Glutamatergic neuron (in vitro differentiated cells): ENCODE measurements around the gene HAGH. TPM values are rescaled to one million over a fixed set of nuclear protein-coding genes. Genes with fewer than 3 reads are reported as not detected.

ENCODE experiments used
- DNase-seq: peaks from one replicate; pipeline ENCODE4 v3.0.0; 2022
- H3K27ac Mint-ChIP-seq: one replicate; pipeline ENCODE4 v1.8.0; 2020; ENCODE audit warnings: mild to moderate bottlenecking, mixed read lengths, inconsistent platforms; ENCODE audit not compliant: unreplicated experiment
- H3K27me3 Mint-ChIP-seq: one replicate; pipeline ENCODE4 v1.8.0; 2020; ENCODE audit warnings: mild to moderate bottlenecking, moderate library complexity, mixed read lengths, inconsistent platforms; ENCODE audit not compliant: unreplicated experiment
- H3K36me3 Mint-ChIP-seq: one replicate; pipeline ENCODE4 v1.8.0; 2020; ENCODE audit warnings: mild to moderate bottlenecking, mixed read lengths, inconsistent platforms; ENCODE audit not compliant: unreplicated experiment
- H3K4me1 Mint-ChIP-seq: one replicate; pipeline ENCODE4 v1.8.0; 2020; ENCODE audit warnings: mild to moderate bottlenecking, low read depth, mixed read lengths, inconsistent platforms; ENCODE audit not compliant: unreplicated experiment
- H3K4me3 Mint-ChIP-seq: one replicate; pipeline ENCODE4 v1.8.0; 2020; ENCODE audit warnings: mild to moderate bottlenecking, mixed read lengths, inconsistent platforms; ENCODE audit not compliant: unreplicated experiment
- H3K9me3 Mint-ChIP-seq: one replicate; pipeline ENCODE4 v1.8.0; 2020; ENCODE audit warnings: mild to moderate bottlenecking, moderate library complexity, mixed read lengths, inconsistent platforms; ENCODE audit not compliant: unreplicated experiment
- total RNA-seq: library from RNA; stranded (reverse); fragmentation: NEBNext Ultra II Directional; extraction: Animal tissue kit (Norgen Biotek cat#: 25700); gene quantifications from one replicate; pipeline ENCODE4 v1.2.1, GENCODE V29; 2021; ENCODE audit not compliant: unreplicated experiment
- TF ChIP-seq, protein P1 (sequence below): fragments of 200-600 bp; sonication (generic); IDR thresholded peaks from one replicate; pipeline ENCODE4 v1.5.0; 2021; ENCODE audit not compliant: partially characterized antibody, unreplicated experiment

Gene HAGH
- total RNA-seq, 1 donor from 2014 or later: 99.6 TPM

DNA sequence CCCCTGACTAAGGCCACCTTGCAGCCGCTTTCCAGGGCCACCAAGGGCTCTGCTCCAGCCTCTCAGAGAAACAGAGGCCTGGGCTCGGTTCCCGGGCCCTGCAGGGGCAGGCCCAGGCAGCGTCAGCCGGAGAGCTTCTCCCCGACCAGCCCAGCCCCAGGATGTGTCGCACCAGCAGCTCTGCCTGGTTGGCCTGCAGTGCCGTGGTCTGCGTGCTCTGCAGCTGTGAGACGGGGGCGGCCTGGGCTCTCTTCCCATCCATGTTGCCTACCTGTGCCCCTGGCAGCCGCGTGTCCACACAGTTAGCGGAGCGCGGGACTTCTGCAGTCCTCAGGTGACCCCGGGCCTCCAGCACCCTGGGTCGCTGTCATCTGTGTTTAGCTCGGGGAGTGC is 37.9 kb downstream of the HAGH start:
- TF ChIP-seq, protein P1, sequence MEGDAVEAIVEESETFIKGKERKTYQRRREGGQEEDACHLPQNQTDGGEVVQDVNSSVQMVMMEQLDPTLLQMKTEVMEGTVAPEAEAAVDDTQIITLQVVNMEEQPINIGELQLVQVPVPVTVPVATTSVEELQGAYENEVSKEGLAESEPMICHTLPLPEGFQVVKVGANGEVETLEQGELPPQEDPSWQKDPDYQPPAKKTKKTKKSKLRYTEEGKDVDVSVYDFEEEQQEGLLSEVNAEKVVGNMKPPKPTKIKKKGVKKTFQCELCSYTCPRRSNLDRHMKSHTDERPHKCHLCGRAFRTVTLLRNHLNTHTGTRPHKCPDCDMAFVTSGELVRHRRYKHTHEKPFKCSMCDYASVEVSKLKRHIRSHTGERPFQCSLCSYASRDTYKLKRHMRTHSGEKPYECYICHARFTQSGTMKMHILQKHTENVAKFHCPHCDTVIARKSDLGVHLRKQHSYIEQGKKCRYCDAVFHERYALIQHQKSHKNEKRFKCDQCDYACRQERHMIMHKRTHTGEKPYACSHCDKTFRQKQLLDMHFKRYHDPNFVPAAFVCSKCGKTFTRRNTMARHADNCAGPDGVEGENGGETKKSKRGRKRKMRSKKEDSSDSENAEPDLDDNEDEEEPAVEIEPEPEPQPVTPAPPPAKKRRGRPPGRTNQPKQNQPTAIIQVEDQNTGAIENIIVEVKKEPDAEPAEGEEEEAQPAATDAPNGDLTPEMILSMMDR: no peak
- H3K4me3 Mint-ChIP-seq: no peak overlapping the region

DNA sequence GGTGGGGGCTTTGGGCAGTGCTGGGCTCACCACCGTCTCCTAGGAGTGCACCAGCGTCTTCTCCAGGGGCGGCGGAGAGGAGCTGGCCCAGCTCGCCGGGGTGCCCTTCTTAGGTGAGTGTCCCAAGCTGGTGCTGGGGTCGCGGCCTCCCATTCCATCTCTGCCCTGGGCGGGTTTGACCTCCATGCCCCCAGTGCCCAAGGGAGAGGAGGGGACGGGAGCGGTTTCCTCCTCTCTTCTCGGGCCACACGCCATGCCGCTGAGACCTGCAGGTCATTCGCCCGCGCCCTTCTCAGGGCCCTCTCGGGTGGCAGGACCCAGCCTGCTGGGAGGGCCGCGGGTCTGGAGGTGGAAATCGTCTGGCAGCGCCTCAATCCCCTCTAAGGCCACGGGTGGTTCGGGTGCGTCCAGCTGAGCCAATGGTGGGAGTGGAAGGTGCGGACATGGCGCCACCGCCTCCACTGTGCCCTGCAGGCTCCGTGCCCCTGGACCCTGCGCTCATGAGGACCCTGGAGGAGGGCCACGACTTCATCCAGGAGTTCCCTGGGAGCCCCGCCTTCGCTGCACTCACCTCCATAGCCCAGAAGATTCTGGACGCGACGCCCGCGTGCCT is 38.4 kb downstream of the HAGH start:
- Mint-ChIP-seq H3K4me3 (no peak overlapping the region), H3K36me3 (no peaks in the 10 kb centered on the region), H3K27me3 (peaks cover 3% of the 10 kb centered on the region), H3K9me3 (peaks cover 2% of the 10 kb centered on the region), H3K4me1 (no peaks in the 10 kb centered on the region), H3K27ac (no peak overlapping the region)
- DNase-seq: peak; percentile 16
- TF ChIP-seq, protein P1: no peak

More for the DNA sequence above, 37.9 kb downstream of the HAGH start:
- H3K4me1 Mint-ChIP-seq: no peaks in the 10 kb centered on the region
- no peaks in the 10 kb centered on the region for H3K27me3 Mint-ChIP-seq
- H3K36me3 Mint-ChIP-seq: no peaks in the 10 kb centered on the region
- peaks cover 2% of the 10 kb centered on the region for H3K9me3 Mint-ChIP-seq
- H3K27ac Mint-ChIP-seq: no peak overlapping the region
- peak; percentile 15 for DNase-seq

DNA sequence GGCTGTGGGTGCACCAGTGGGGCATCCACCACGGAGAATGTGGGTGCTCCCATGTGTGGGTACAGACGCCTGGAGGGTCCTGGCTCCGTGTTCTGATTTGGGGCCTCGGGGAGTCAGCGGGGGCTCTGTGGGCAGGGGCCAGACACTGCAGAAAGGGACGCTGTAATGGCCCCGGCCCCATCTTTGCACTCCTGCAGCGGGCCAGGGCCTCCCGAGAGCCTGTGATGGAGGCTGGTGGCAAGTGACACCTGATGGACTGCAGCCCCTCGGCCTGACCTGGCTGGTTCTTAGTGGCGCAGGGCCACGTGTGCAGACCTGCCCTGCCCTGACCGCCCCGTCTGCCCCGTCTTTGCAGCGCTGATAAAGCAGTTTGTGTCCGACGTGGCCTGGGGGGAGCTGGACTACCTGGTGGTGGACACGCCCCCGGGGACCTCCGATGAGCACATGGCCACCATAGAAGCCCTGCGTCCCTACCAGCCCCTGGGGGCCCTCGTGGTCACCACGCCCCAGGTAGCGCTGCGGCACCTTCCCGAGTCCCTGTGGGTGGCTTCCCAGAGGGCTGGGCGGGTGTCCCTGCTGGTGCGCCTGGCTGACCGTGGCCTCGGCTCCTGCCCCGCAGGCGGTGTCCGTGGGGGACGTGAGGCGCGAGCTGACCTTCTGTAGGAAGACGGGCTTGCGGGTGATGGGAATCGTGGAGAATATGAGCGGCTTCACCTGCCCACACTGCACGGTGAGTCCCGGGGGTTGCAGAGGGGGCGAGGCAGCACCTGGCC is 39.1 kb downstream of the HAGH start:
- no peak overlapping the region for H3K4me3 Mint-ChIP-seq
- peaks cover 3% of the 10 kb centered on the region for H3K9me3 Mint-ChIP-seq
- DNase-seq: peak; percentile 20
- H3K4me1 Mint-ChIP-seq: no peaks in the 10 kb centered on the region
- H3K27me3 Mint-ChIP-seq: peaks cover 7% of the 10 kb centered on the region
- no peak overlapping the region for H3K27ac Mint-ChIP-seq
- TF ChIP-seq, protein P1: no peak
- no peaks in the 10 kb centered on the region for H3K36me3 Mint-ChIP-seq

DNA sequence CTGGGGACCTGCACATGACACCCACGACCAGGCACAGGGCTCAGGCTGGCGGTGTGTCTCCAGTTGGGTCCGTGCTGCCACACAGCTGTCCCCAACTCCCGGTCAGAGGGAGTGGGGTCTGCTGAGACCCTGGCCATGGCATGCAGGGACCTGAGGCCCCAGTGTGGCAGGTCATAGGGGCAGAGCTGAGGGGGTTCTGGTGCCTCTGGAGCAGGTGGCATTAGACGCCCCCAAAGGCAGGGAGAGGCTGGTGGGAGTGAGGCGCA is 39.6 kb downstream of the HAGH start:
- Mint-ChIP-seq H3K9me3 (peaks cover 3% of the 10 kb centered on the region), H3K27ac (no peak overlapping the region), H3K4me1 (no peaks in the 10 kb centered on the region), H3K4me3 (no peak overlapping the region), H3K36me3 (no peaks in the 10 kb centered on the region), H3K27me3 (peaks cover 8% of the 10 kb centered on the region)
- no peak for DNase-seq
- TF ChIP-seq, protein P1: no peak

DNA sequence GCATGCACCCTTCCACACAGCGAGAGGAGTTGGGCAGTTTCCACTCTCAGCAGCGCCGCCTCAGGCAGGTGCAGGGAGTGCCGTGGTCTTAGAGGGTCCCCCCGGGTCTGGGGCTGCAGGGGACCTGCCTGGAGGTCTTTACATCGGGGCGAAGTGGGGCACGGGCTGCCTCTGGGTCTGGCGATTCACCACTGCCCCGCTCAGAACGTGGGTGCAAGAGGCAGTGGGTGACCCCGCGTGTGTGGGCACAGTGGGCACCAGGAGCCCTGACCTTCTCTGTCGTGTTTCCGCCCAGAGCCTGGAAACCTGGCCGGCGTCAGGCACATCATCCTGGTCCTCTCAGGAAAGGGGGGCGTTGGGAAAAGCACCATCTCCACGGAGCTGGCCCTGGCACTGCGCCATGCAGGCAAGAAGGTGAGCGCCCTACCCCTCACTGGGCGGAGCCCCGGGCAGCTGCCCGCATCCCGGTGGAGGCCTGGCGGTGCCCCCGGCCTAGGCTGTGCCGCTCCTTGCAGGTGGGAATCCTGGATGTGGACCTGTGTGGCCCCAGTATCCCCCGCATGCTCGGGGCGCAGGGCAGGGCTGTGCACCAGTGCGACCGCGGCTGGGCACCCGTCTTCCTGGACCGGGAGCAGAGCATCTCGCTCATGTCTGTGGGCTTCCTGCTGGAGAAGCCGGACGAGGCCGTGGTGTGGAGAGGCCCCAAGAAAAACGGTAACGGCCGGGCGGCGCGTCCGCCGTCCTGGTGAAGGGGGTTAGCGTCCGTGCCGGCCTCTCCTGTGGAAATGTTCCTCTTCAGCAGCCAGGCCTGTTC is 40.2 kb downstream of the HAGH start:
- DNase-seq: peak; percentile 22
- no peaks in the 10 kb centered on the region for H3K4me1 Mint-ChIP-seq

More for the DNA sequence above, 40.2 kb downstream of the HAGH start:
- Mint-ChIP-seq H3K27me3 (peaks cover 12% of the 10 kb centered on the region), H3K27ac (no peak overlapping the region), H3K36me3 (no peaks in the 10 kb centered on the region), H3K9me3 (peaks cover 3% of the 10 kb centered on the region), H3K4me3 (no peak overlapping the region)
- TF ChIP-seq, protein P1: no peak
